HG02759 (cell line): ENCODE results near the gene ABHD2.

Experiments used
- ATAC-seq: cut with Tn5 transposase; IDR thresholded peaks from one replicate; pipeline ENCODE4 v1.9.1; 2021; ENCODE audit warnings: mild to moderate bottlenecking, moderate library complexity; ENCODE audit not compliant: unreplicated experiment

ABHD2 gene

GRCh38 chr15:89186803-89187202, 98.5 kb downstream of the ABHD2 start:
- ATAC-seq = no peak

GRCh38 chr15:89187301-89187985, 99.2 kb downstream of the ABHD2 start:
- no peak for ATAC-seq

GRCh38 chr15:89187986-89188514, 99.8 kb downstream of the ABHD2 start:
- no peak for ATAC-seq

GRCh38 chr15:89192136-89192535, 103.9 kb downstream of the ABHD2 start:
- ATAC-seq = no peak

- no peak for ATAC-seq
Observed at GRCh38 chr15:89192766-89193165, 104.5 kb downstream of the ABHD2 start.

- no peak for ATAC-seq
Observed at GRCh38 chr15:89194608-89195007, 106.4 kb downstream of the ABHD2 start.

- ATAC-seq = no peak
Observed at GRCh38 chr15:89195836-89196235, 107.6 kb downstream of the ABHD2 start.

GRCh38 chr15:89196241-89196640, 108.0 kb downstream of the ABHD2 start:
- no peak for ATAC-seq

- ATAC-seq = no peak
Observed at GRCh38 chr15:89196994-89197393, 108.7 kb downstream of the ABHD2 start.

- no peak for ATAC-seq
Observed at GRCh38 chr15:89197503-89197971, 109.3 kb downstream of the ABHD2 start.

GRCh38 chr15:89198196-89198595, 109.9 kb downstream of the ABHD2 start:
- no peak for ATAC-seq

- ATAC-seq = no peak
Observed at GRCh38 chr15:89198934-89199333, 110.7 kb downstream of the ABHD2 start.

- ATAC-seq = no peak
Observed at GRCh38 chr15:89199746-89200145, 111.5 kb downstream of the ABHD2 start.

GRCh38 chr15:89200182-89200581, 111.9 kb downstream of the ABHD2 start:
- no peak for ATAC-seq

GRCh38 chr15:89201465-89202005, 113.3 kb downstream of the ABHD2 start:
- ATAC-seq = no peak

GRCh38 chr15:89203705-89204273, 115.5 kb downstream of the ABHD2 start:
- no peak for ATAC-seq

GRCh38 chr15:89205991-89206585, 117.8 kb downstream of the ABHD2 start:
- ATAC-seq = no peak

- peak; percentile 84 for ATAC-seq
Observed at GRCh38 chr15:89206908-89207331, 118.7 kb downstream of the ABHD2 start.

- ATAC-seq = no peak
Observed at GRCh38 chr15:89208256-89208655, 120.0 kb downstream of the ABHD2 start.

- ATAC-seq = no peak
Observed at GRCh38 chr15:89209057-89209456, 120.8 kb downstream of the ABHD2 start.

- no peak for ATAC-seq
Observed at GRCh38 chr15:89211678-89212170, 123.5 kb downstream of the ABHD2 start.

GRCh38 chr15:89215627-89216026, 127.4 kb downstream of the ABHD2 start:
- no peak for ATAC-seq
